Mesenchymal stem cell (in vitro differentiated cells and primary cell): ENCODE measurements around the gene PAPSS2.

ENCODE experiments used
- DNase-seq: peaks from one replicate; pipeline ENCODE4 v3.0.0-alpha.2; 2013
- H2AFZ ChIP-seq: one replicate; pipeline ENCODE4 v1.6.1; 2013; ENCODE audit warnings: low read depth, mild to moderate bottlenecking, control low read depth, inconsistent platforms, low read length, moderate library complexity
- H2AK5ac ChIP-seq: 2 replicates; pipeline ENCODE4 v1.6.1; 2013; ENCODE audit warnings: low read length, moderate library complexity, mild to moderate bottlenecking, inconsistent platforms; ENCODE audit not compliant: severe bottlenecking
- H2BK120ac ChIP-seq: one replicate; pipeline ENCODE4 v1.6.1; 2013; ENCODE audit warnings: low read depth, mild to moderate bottlenecking, inconsistent platforms, low read length, moderate library complexity
- H2BK12ac ChIP-seq, 2 experiments: one replicate each; pipeline ENCODE4 v1.6.1; 2013; ENCODE audit warnings: inconsistent platforms in 2 of 2, low read length in 2 of 2, mild to moderate bottlenecking in 2 of 2, moderate library complexity in 2 of 2, control low read depth in 1 of 2
- H2BK15ac ChIP-seq: one replicate; pipeline ENCODE4 v1.6.1; 2013; ENCODE audit warnings: mild to moderate bottlenecking, low read depth, inconsistent platforms; ENCODE audit not compliant: poor library complexity, severe bottlenecking
- H2BK5ac ChIP-seq: 2 replicates; pipeline ENCODE4 v1.6.1; 2013; ENCODE audit warnings: low read depth, mild to moderate bottlenecking, low read length, control low read depth, inconsistent platforms; ENCODE audit not compliant: poor library complexity, severe bottlenecking
- H3K14ac ChIP-seq, 2 experiments: one replicate each; pipeline ENCODE4 v1.6.1; 2013; ENCODE audit warnings: inconsistent platforms in 2 of 2, low read length in 2 of 2, control low read depth in 1 of 2, mild to moderate bottlenecking in 1 of 2, moderate library complexity in 1 of 2
- H3K18ac ChIP-seq, 2 experiments: one replicate each; pipeline ENCODE4 v1.6.1; 2013; ENCODE audit warnings: inconsistent platforms in 2 of 2, low read length in 2 of 2, control low read depth in 1 of 2, low read depth in 1 of 2, mild to moderate bottlenecking in 1 of 2
- H3K23ac ChIP-seq, 2 experiments: one replicate each; pipeline ENCODE4 v1.6.1; 2013; ENCODE audit warnings: inconsistent platforms in 2 of 2, low read length in 2 of 2, mild to moderate bottlenecking in 2 of 2, moderate library complexity in 2 of 2, control low read depth in 1 of 2
- H3K27ac ChIP-seq: 2 replicates; pipeline ENCODE4 v1.5.1; 2013; ENCODE audit warnings: mild to moderate bottlenecking, moderate library complexity, low read length, control low read depth, inconsistent platforms; ENCODE audit not compliant: poor library complexity, severe bottlenecking
- H3K27me3 ChIP-seq, 2 experiments: 2 replicates each; pipeline versions ENCODE4 v1.6.1 to v1.7.0; 2013; ENCODE audit warnings: low read length in 2 of 2, mild to moderate bottlenecking in 2 of 2, moderate library complexity in 2 of 2, control low read depth in 1 of 2, inconsistent platforms in 1 of 2; ENCODE audit not compliant: control insufficient read depth in 1 of 2, insufficient read depth in 1 of 2
- H3K36me3 ChIP-seq, 2 experiments: 2 replicates each; pipeline versions ENCODE4 v1.6.1 to v1.7.0; 2013; ENCODE audit warnings: low read length in 2 of 2, control low read depth in 1 of 2, inconsistent platforms in 1 of 2, low read depth in 1 of 2, mild to moderate bottlenecking in 1 of 2; ENCODE audit not compliant: insufficient read depth in 2 of 2, control insufficient read depth in 1 of 2
- H3K4ac ChIP-seq, 2 experiments: one replicate each; pipeline ENCODE4 v1.6.1; 2013; ENCODE audit warnings: inconsistent platforms in 2 of 2, low read length in 2 of 2, mild to moderate bottlenecking in 2 of 2, moderate library complexity in 2 of 2, control low read depth in 1 of 2, low read depth in 1 of 2
- H3K4me1 ChIP-seq: 2 replicates; pipeline ENCODE4 v1.6.1; 2013; ENCODE audit warnings: low read depth, low read length, control low read depth; ENCODE audit not compliant: control insufficient read depth, insufficient read depth
- H3K4me2 ChIP-seq: 2 replicates; pipeline ENCODE4 v1.6.1; 2013; ENCODE audit warnings: low read length, mild to moderate bottlenecking, inconsistent platforms; ENCODE audit not compliant: poor library complexity, severe bottlenecking
- H3K4me3 ChIP-seq, 2 experiments: 2 replicates each; pipeline versions ENCODE4 v1.5.1 to v1.7.0; 2013; ENCODE audit warnings: low read length in 2 of 2, mild to moderate bottlenecking in 2 of 2, control low read depth in 1 of 2, low read depth in 1 of 2; ENCODE audit not compliant: insufficient read depth in 1 of 2
- H3K79me1 ChIP-seq: replicated peaks from 2 replicates; pipeline ENCODE4 v1.6.1; 2013; ENCODE audit warnings: mild to moderate bottlenecking, control low read depth, low read length, inconsistent platforms; ENCODE audit not compliant: poor library complexity, severe bottlenecking
- H3K9ac ChIP-seq: 2 replicates; pipeline ENCODE4 v1.7.0; 2013; ENCODE audit warnings: mild to moderate bottlenecking, low read length, moderate library complexity
- H3K9me3 ChIP-seq: 2 replicates; pipeline ENCODE4 v1.7.0; 2013; ENCODE audit warnings: mild to moderate bottlenecking, low read length; ENCODE audit not compliant: control insufficient read depth
- H4K8ac ChIP-seq: one replicate; pipeline ENCODE4 v1.6.1; 2013; ENCODE audit warnings: inconsistent platforms, mild to moderate bottlenecking, low read length, moderate library complexity
- H4K91ac ChIP-seq: one replicate; pipeline ENCODE4 v1.6.1; 2013; ENCODE audit warnings: mild to moderate bottlenecking, low read length, inconsistent platforms
- WGBS: methylation state at CpG from one replicate; pipeline ENCODE4 v1.1.7; 2013; ENCODE audit warnings: mixed read lengths; 5-methylcytosine and 5-hydroxymethylcytosine counted together

Gene PAPSS2

GRCh38 chr10:87674943-87675342, 15.3 kb downstream of the PAPSS2 start:
- Histone ChIP-seq H3K4me3 (no peak overlapping the region), H3K36me3 (no peaks in the 10 kb centered on the region), H3K27ac (no peak overlapping the region)

GRCh38 chr10:87675396-87676376, 16.0 kb downstream of the PAPSS2 start:
- Histone ChIP-seq H2BK12ac (no peak overlapping the region), H3K14ac (no peak overlapping the region), H2AFZ (no peak overlapping the region), H3K4me3 (no peak overlapping the region), H2BK120ac (no peak overlapping the region), H4K91ac (no peak overlapping the region), H3K9me3 (no peaks in the 10 kb centered on the region), H2BK15ac (no peak overlapping the region), H3K27ac (peak overlapping the region; percentile 53), H3K27me3 (no peaks in the 10 kb centered on the region), H3K4ac (no peak overlapping the region), H3K4me1 (no peaks in the 10 kb centered on the region), H2AK5ac (peak overlapping the region; percentile 10), H3K23ac (no peak overlapping the region), H3K79me1 (peaks cover 9% of the 10 kb centered on the region), H3K18ac (no peak overlapping the region), H4K8ac (no peak overlapping the region), H3K9ac (no peak overlapping the region), H3K36me3 (no peaks in the 10 kb centered on the region), H2BK5ac (no peak overlapping the region), H3K4me2 (no peak overlapping the region)
- WGBS = 54% methylated on average over 5 of the region's 8 CpGs
- peak; percentile 84 for DNase-seq

More at GRCh38 chr10:87674943-87675342, 15.3 kb downstream of the PAPSS2 start:
- H3K18ac ChIP-seq = no peak overlapping the region
- no peak overlapping the region for H3K4ac ChIP-seq
- peak; percentile 40 for DNase-seq
- no peak overlapping the region for H3K23ac ChIP-seq
- no peak overlapping the region for H3K4me2 ChIP-seq
- H3K14ac ChIP-seq = no peak overlapping the region
- H3K27me3 ChIP-seq = no peaks in the 10 kb centered on the region
- H3K4me1 ChIP-seq = peaks cover 2% of the 10 kb centered on the region
- no peak overlapping the region for H3K9ac ChIP-seq
- H3K79me1 ChIP-seq = peaks cover 7% of the 10 kb centered on the region
- H3K9me3 ChIP-seq = no peaks in the 10 kb centered on the region
- H2BK120ac ChIP-seq = no peak overlapping the region
- 100% methylated on average over 1 of the region's 1 CpG for WGBS
- no peak overlapping the region for H2BK5ac ChIP-seq
- no peak overlapping the region for H2BK12ac ChIP-seq
- H2BK15ac ChIP-seq = no peak overlapping the region
- no peak overlapping the region for H2AFZ ChIP-seq
- no peak overlapping the region for H4K8ac ChIP-seq
- no peak overlapping the region for H4K91ac ChIP-seq
- H2AK5ac ChIP-seq = no peak overlapping the region

GRCh38 chr10:87677595-87677994, 17.9 kb downstream of the PAPSS2 start:
- no peak overlapping the region for H3K23ac ChIP-seq
- no peak overlapping the region for H2BK12ac ChIP-seq

GRCh38 chr10:87678302-87678701, 18.6 kb downstream of the PAPSS2 start:
- Histone ChIP-seq H3K4me3 (no peak overlapping the region), H3K4me2 (no peak overlapping the region), H4K91ac (no peak overlapping the region), H3K14ac (no peak overlapping the region), H3K9ac (no peak overlapping the region), H3K27ac (no peak overlapping the region), H3K36me3 (no peaks in the 10 kb centered on the region), H3K79me1 (peaks cover 6% of the 10 kb centered on the region), H2BK5ac (no peak overlapping the region), H2BK15ac (no peak overlapping the region), H3K9me3 (no peaks in the 10 kb centered on the region), H3K4me1 (no peaks in the 10 kb centered on the region), H2BK12ac (no peak overlapping the region), H3K27me3 (no peaks in the 10 kb centered on the region), H2BK120ac (no peak overlapping the region), H3K23ac (no peak overlapping the region), H2AFZ (no peak overlapping the region), H2AK5ac (no peak overlapping the region), H3K18ac (no peak overlapping the region), H3K4ac (no peak overlapping the region), H4K8ac (no peak overlapping the region)
- no CpG with 5 or more reads among the region's 2 CpGs for WGBS
- no peak for DNase-seq

More at GRCh38 chr10:87677595-87677994, 17.9 kb downstream of the PAPSS2 start:
- Histone ChIP-seq H2AFZ (no peak overlapping the region), H4K91ac (no peak overlapping the region), H3K4me3 (no peak overlapping the region), H3K9ac (no peak overlapping the region), H2BK120ac (no peak overlapping the region), H3K27me3 (no peaks in the 10 kb centered on the region), H3K9me3 (no peaks in the 10 kb centered on the region), H3K27ac (no peak overlapping the region), H2AK5ac (no peak overlapping the region), H3K79me1 (peaks cover 6% of the 10 kb centered on the region), H3K4me1 (no peaks in the 10 kb centered on the region), H3K14ac (no peak overlapping the region), H3K4ac (no peak overlapping the region), H4K8ac (no peak overlapping the region), H2BK15ac (no peak overlapping the region), H3K18ac (no peak overlapping the region), H3K36me3 (no peaks in the 10 kb centered on the region), H2BK5ac (no peak overlapping the region), H3K4me2 (no peak overlapping the region)
- WGBS = 100% methylated on average over 1 of the region's 1 CpG
- DNase-seq = no peak
